SK-N-MC (cell line): Measurements from ENCODE around the gene DAB1.

Experiments used
- DNase-seq: peaks from one replicate; pipeline ENCODE4 v3.0.0-alpha.2; 2011; ENCODE audit warnings: low read depth, low spot score
- H3K27ac ChIP-seq: fragments of 200-600 bp; sonication (generic); 2 replicates; pipeline ENCODE4 v1.5.1; 2016; ENCODE audit warnings: mixed run types
- H3K36me3 ChIP-seq: fragments of 200-600 bp; sonication (generic); 2 replicates; pipeline ENCODE4 v1.6.1; 2017; ENCODE audit warnings: antibody characterized with exemption, low read length, mixed read lengths; ENCODE audit not compliant: insufficient read depth
- H3K4me3 ChIP-seq: fragments of 200-600 bp; sonication (generic); 2 replicates; pipeline ENCODE4 v1.5.1; 2016
- H3K9ac ChIP-seq: fragments of 200-600 bp; sonication (generic); 2 replicates; pipeline ENCODE4 v1.8.0; 2017; ENCODE audit warnings: mixed run types, mixed read lengths; ENCODE audit not compliant: insufficient read length
- H3K9me3 ChIP-seq: fragments of 200-600 bp; sonication (generic); 2 replicates; pipeline ENCODE4 v1.6.1; 2017; ENCODE audit warnings: low read depth, mild to moderate bottlenecking, antibody characterized with exemption, low read length, moderate library complexity, mixed read lengths
- EZH2 ChIP-seq: fragments of 200-600 bp; sonication (generic); IDR thresholded peaks from one replicate; pipeline ENCODE4 v1.6.1; 2017; ENCODE audit warnings: antibody characterized with exemption
- FOXP2 ChIP-seq: optimal IDR thresholded peaks from 2 replicates; pipeline ENCODE3; 2011; ENCODE audit warnings: mild to moderate bottlenecking, moderate library complexity; ENCODE audit not compliant: insufficient read depth; ENCODE audit errors: extremely low read length, control extremely low read depth
- POLR2AphosphoS5 ChIP-seq: IDR thresholded peaks from 2 replicates; pipeline ENCODE4 v1.6.1; 2012; ENCODE audit warnings: mild to moderate bottlenecking, low read depth, low read length, borderline replicate concordance

DAB1 gene

GRCh38 chr1:57036641-57037579, 386.9 kb downstream of the DAB1 start:
- no peak for DNase-seq

DNA sequence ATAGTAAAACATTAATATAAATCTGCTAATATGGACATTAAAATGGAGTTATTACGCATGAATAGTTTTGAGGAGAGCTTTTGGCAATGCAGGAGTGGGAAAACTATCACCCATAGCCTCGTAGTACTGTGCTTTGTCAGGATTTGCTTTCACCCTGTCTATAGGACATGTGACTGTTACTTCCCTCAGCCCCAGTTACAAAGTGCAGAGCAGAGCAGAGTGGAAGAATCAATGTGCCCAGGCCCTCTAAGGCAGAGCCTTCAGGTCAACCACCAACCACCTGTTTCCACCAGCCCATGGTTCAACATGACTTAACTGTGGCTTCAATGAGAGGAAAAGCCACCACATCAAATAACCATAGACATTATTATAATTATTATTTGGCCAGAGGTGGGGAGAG, 389.1 kb downstream of the DAB1 start:
- Histone ChIP-seq H3K9me3 (no peaks in the 10 kb centered on the region), H3K27ac (no peak overlapping the region), H3K36me3 (no peaks in the 10 kb centered on the region), H3K4me3 (no peak overlapping the region), H3K9ac (no peak overlapping the region)
- no peak for DNase-seq
- TF ChIP-seq FOXP2 (no peak), POLR2AphosphoS5 (no peak), EZH2 (no peak)

More at GRCh38 chr1:57036641-57037579, 386.9 kb downstream of the DAB1 start:
- H3K4me3 ChIP-seq: no peak overlapping the region
- no peaks in the 10 kb centered on the region for H3K36me3 ChIP-seq
- no peak overlapping the region for H3K9ac ChIP-seq
- H3K9me3 ChIP-seq: no peaks in the 10 kb centered on the region
- TF ChIP-seq FOXP2: no peak
- TF ChIP-seq POLR2AphosphoS5: no peak
- no peak for TF ChIP-seq EZH2
- H3K27ac ChIP-seq: no peak overlapping the region

DNA sequence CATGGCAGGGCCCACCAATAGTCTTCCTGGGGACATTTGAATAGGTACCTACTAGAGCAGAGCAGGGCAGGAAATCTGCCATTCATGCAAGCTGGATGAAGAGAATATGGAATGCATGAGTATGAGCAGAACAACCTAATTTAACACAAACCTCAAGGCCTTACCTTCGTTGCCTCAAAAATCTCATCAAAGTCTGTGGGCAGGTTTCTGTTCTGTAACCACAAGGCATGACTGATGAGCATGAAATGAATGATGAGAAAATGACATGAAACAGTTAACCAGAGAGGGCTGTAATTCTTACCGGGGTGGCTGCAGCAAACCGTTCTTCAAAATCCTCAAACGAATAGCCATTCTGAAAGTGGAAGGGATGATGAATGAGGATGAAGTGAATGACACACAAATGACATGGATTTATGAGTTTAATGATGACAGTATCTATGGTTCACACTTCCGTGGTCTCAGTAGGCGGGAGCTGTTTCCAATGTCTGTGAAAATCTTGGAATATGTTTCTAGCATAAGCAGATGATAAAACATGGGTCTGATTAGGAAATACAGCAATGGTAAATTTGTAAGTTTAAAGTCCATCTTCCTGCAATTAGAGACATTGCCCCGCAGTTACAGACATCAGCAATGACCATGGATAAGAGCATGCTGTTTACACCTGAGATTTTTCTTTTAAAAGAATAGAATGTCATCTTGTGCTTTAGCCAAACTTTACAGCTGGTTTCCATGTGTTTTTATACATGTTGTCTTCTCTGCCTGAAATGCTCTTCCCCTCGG, 390.4 kb downstream of the DAB1 start:
- H3K4me3 ChIP-seq: no peak overlapping the region
- DNase-seq: no peak
- H3K27ac ChIP-seq: no peak overlapping the region
- no peaks in the 10 kb centered on the region for H3K9me3 ChIP-seq
- no peaks in the 10 kb centered on the region for H3K36me3 ChIP-seq
- H3K9ac ChIP-seq: no peak overlapping the region
- TF ChIP-seq EZH2 (no peak), POLR2AphosphoS5 (no peak), FOXP2 (no peak)

DNA sequence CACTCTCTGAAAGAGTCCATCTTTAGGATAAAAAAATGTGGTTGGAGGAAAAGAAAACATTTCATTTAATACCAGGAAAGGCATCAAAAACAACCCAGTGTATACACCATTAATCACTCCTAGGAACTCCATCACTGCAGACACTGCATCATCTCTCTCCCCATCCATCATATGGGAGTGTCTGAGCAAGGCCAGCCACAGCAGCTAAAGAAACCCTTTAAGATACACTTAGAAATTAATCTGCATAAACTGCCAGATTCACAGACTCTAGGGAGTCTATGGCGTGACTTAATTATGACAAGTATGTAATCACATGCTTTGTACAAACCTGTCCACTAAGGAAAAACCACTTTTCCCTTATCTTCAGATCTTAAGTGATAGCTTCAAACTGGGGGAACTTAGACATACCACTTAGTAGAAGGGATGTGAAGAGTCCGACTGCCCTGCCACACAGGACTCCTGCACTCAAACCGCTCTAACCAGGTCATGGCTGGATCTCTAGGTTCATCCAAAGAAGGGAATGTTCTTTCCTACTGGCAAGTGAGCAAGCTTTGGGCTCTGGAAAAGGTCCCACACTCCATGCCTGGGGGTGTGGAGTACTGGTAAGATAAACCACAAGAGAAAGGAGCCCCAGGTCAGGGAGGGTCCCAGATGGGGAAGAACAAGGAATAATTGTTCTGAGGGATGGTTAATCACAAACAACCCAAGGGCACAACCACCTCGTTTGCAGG, 397.1 kb downstream of the DAB1 start:
- no peak overlapping the region for H3K4me3 ChIP-seq
- H3K9me3 ChIP-seq: no peaks in the 10 kb centered on the region
- no peak overlapping the region for H3K27ac ChIP-seq
- no peaks in the 10 kb centered on the region for H3K36me3 ChIP-seq
- DNase-seq: no peak
- TF ChIP-seq FOXP2: no peak
- no peak for TF ChIP-seq EZH2
- TF ChIP-seq POLR2AphosphoS5: no peak
- H3K9ac ChIP-seq: no peak overlapping the region

DNA sequence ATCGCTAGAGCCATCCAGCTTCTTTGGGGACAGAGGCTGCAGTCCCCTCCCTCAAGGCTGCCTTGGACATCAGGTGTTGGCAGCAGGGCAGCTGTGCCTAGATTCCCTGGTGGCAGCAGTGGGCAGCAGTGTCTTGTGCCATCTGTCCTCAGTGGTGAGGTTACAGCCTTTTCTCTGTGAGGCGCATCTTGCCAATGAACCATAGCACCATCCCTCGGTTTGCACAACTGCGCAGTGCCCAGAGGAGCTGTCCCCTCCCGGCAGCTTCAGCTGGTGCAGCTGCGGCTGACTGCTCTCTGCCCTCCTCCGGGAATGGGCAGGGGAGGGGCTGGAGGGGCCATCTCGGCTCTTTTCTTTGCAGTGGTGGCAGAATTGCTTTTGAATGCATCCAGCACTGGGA, 399.0 kb downstream of the DAB1 start:
- no peak overlapping the region for H3K4me3 ChIP-seq
- H3K9ac ChIP-seq: no peak overlapping the region
- H3K36me3 ChIP-seq: no peaks in the 10 kb centered on the region
- TF ChIP-seq POLR2AphosphoS5 (no peak), FOXP2 (no peak), EZH2 (no peak)
- DNase-seq: no peak
- H3K27ac ChIP-seq: no peak overlapping the region
- H3K9me3 ChIP-seq: no peaks in the 10 kb centered on the region

DNA sequence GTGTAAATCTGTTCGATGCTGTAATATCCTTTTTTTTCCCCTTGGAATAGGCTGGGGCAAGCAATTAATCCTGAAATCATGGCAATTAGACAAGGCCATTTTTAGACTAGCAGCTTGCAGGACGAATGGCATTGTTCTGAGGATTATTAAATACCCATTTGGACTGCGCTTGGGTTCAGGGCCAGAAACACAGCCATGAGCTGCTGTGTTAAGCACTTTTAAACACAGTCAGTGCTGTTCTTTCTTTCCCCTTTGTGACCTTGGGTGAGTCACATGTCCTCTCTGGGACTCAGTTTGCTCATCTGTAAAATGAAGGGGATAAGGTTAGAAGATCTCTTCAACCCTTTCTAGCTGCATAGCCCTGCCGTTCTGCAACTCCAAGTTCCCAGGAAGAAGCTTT, 399.4 kb downstream of the DAB1 start:
- Histone ChIP-seq H3K4me3 (no peak overlapping the region), H3K9ac (no peak overlapping the region), H3K36me3 (no peaks in the 10 kb centered on the region), H3K27ac (no peak overlapping the region), H3K9me3 (no peaks in the 10 kb centered on the region)
- TF ChIP-seq FOXP2 (no peak), POLR2AphosphoS5 (no peak), EZH2 (no peak)
- DNase-seq: no peak

- no peak overlapping the region for H3K9ac ChIP-seq
- no peak overlapping the region for H3K27ac ChIP-seq
- no peak for DNase-seq
- no peak overlapping the region for H3K4me3 ChIP-seq
- no peaks in the 10 kb centered on the region for H3K36me3 ChIP-seq
- no peak for TF ChIP-seq EZH2
- no peaks in the 10 kb centered on the region for H3K9me3 ChIP-seq
These were observed 403.6 kb downstream of the DAB1 start for GRCh38 chr1:57020216-57020615.

GRCh38 chr1:57019236-57019839, 404.5 kb downstream of the DAB1 start:
- H3K9me3 ChIP-seq: no peaks in the 10 kb centered on the region
- no peaks in the 10 kb centered on the region for H3K36me3 ChIP-seq
- TF ChIP-seq EZH2: no peak
- TF ChIP-seq FOXP2: no peak
- TF ChIP-seq POLR2AphosphoS5: no peak
- no peak overlapping the region for H3K4me3 ChIP-seq
- H3K9ac ChIP-seq: no peak overlapping the region
- H3K27ac ChIP-seq: no peak overlapping the region
- DNase-seq: no peak
